Mesothelial cell of epicardium (in vitro differentiated cells): ENCODE measurements around the gene KCNN3. TPM values are rescaled to one million over a fixed set of nuclear protein-coding genes. Genes with fewer than 3 reads are reported as not detected.

Source experiments
- DNase-seq, 2 experiments: peaks; one replicate each; pipeline ENCODE4 v3.0.0; 2021; ENCODE audit warnings: low spot score in 2 of 2; ENCODE audit not compliant: unreplicated experiment in 2 of 2
- H3K27ac Mint-ChIP-seq: 2 replicates; pipeline ENCODE4 v1.8.0; 2021; ENCODE audit warnings: mixed read lengths
- H3K27me3 Mint-ChIP-seq: 2 replicates; pipeline ENCODE4 v1.8.0; 2021; ENCODE audit warnings: low read depth, mixed read lengths
- H3K36me3 Mint-ChIP-seq: 2 replicates; pipeline ENCODE4 v1.8.0; 2021; ENCODE audit warnings: mixed read lengths
- H3K4me1 Mint-ChIP-seq: 2 replicates; pipeline ENCODE4 v1.8.0; 2021; ENCODE audit warnings: mixed read lengths
- H3K4me3 Mint-ChIP-seq: 2 replicates; pipeline ENCODE4 v1.8.0; 2021; ENCODE audit warnings: mild to moderate bottlenecking, moderate library complexity, mixed read lengths
- H3K9me3 Mint-ChIP-seq: 2 replicates; pipeline ENCODE4 v1.8.0; 2021; ENCODE audit warnings: mixed read lengths
- total RNA-seq: library from RNA; stranded (reverse); gene quantifications from 3 replicates; pipeline ENCODE4 v1.2.1, GENCODE V29; 2021
- TF ChIP-seq, protein P1 (sequence below): fragments of 200-600 bp; sonication (generic); IDR thresholded peaks from one replicate; pipeline ENCODE4 v1.5.0; 2021; ENCODE audit warnings: antibody characterized with exemption; ENCODE audit not compliant: unreplicated experiment

KCNN3 gene
- total RNA-seq, 1 donor from 2014 or later = 1.2 TPM

DNA sequence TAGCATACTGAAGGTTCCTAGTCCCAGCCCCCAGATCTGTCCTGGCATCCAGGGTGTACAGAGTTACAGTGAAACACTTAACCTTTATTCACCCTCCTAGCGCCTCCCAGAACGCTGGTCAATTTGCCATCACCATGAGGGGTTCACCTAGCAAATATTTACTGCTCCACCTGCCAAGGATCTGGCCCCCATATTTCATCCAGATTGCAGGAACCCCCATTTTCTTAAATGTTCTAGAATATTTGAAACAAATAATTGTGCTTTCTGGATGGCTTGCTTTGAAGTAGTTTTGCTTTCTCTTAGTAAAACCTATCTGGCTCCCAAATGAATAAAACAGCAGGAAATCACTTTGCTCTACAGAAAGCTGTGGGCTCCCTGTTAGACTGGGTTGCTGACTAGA lies 37.7 kb downstream of the KCNN3 start:
- Mint-ChIP-seq H3K36me3 (no peaks in the 10 kb centered on the region), H3K4me1 (peaks cover 6% of the 10 kb centered on the region), H3K4me3 (no peak overlapping the region), H3K9me3 (no peaks in the 10 kb centered on the region), H3K27me3 (peaks cover 7% of the 10 kb centered on the region), H3K27ac (no peak overlapping the region)
- TF ChIP-seq, protein P1, sequence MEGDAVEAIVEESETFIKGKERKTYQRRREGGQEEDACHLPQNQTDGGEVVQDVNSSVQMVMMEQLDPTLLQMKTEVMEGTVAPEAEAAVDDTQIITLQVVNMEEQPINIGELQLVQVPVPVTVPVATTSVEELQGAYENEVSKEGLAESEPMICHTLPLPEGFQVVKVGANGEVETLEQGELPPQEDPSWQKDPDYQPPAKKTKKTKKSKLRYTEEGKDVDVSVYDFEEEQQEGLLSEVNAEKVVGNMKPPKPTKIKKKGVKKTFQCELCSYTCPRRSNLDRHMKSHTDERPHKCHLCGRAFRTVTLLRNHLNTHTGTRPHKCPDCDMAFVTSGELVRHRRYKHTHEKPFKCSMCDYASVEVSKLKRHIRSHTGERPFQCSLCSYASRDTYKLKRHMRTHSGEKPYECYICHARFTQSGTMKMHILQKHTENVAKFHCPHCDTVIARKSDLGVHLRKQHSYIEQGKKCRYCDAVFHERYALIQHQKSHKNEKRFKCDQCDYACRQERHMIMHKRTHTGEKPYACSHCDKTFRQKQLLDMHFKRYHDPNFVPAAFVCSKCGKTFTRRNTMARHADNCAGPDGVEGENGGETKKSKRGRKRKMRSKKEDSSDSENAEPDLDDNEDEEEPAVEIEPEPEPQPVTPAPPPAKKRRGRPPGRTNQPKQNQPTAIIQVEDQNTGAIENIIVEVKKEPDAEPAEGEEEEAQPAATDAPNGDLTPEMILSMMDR = no peak
- no peak for DNase-seq

DNA sequence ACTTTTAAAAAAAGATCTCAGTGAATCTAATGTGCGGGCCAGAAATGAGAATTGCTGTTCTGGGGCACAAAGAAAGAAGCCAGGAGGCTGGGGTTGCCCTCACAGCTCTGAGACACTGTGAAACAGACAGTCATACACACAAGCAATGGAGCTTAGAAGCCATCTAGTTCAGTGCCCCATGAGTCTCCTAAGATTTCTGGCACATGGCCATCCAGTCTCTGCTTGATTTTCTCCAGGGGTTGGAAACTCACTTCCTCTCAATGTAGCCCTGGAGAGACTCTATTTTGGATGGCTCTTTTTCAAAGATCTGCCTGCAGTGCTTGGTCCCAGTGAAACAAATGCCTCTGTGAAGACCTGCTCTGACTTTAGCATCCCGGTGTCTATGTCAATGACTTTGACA lies 38.6 kb downstream of the KCNN3 start:
- DNase-seq = no peak
- Mint-ChIP-seq H3K36me3 (no peaks in the 10 kb centered on the region), H3K4me1 (peaks cover 6% of the 10 kb centered on the region), H3K9me3 (no peaks in the 10 kb centered on the region), H3K4me3 (no peak overlapping the region), H3K27me3 (peaks cover 4% of the 10 kb centered on the region), H3K27ac (no peak overlapping the region)
- TF ChIP-seq, protein P1 = no peak

DNA sequence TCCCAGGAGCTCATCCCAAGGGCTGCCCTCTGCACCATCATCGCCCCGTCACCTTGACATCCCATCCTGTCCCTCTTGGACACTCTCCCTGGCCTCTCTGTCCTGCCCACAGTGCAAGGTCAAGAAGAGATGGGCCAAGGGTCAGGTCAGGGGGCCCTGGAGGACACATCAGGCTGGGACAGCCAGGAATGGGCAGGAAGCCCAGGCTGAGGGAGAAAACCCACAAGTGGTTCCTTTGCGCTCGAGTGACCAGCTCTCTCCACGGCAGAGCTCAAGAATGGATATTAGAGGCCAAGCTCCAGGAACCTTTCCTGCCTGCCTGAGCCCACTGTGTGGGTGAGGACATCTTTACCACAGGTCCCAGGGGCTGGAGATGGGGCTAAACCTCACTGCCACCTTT lies 41.0 kb downstream of the KCNN3 start:
- Mint-ChIP-seq H3K27ac (no peak overlapping the region), H3K27me3 (no peaks in the 10 kb centered on the region), H3K4me3 (no peak overlapping the region), H3K4me1 (peaks cover 6% of the 10 kb centered on the region), H3K36me3 (no peaks in the 10 kb centered on the region), H3K9me3 (no peaks in the 10 kb centered on the region)
- no peak for DNase-seq
- TF ChIP-seq, protein P1 = no peak

DNA sequence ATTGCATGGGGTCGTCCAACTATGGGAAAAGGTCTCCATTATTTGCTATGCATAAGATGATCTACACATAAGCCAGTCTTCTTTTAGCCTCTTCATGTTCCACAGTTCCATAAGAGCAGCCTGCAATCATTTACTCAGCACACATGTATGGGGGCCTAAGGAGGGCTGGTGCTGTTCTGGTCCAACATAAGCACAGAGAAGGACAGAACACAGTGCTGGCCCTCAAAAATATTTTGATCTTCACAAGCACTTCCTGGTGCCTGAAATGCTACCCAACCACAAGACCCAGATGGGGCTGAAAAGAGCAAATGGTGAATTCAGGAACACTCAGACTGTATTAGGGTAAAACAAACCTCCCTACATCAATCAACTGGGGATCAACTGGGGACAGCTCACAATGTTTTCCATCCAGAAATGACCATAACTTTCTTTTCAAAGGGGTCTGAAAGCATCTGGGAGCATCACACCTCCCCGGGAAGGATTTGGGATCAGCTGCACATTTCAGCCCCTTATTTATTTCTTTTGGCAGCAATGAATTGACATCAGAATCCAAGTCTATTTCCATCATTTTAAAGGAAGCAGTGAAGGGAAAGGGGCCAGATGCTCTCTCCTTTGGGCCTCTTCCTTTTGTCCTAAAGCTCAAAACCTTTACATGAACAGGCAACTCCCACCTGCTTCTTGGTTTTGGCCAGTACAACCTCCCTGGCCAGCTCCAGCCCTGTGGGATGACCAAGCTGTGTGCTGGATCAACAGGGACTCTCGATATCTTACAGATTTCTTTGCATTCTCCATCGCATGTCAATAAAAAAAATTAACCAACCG lies 45.7 kb downstream of the KCNN3 start:
- H3K27ac Mint-ChIP-seq = no peak overlapping the region
- H3K4me1 Mint-ChIP-seq = no peaks in the 10 kb centered on the region
- H3K36me3 Mint-ChIP-seq = no peaks in the 10 kb centered on the region
- no peak for DNase-seq
- H3K27me3 Mint-ChIP-seq = no peaks in the 10 kb centered on the region
- H3K4me3 Mint-ChIP-seq = no peak overlapping the region
- TF ChIP-seq, protein P1 = no peak
- no peaks in the 10 kb centered on the region for H3K9me3 Mint-ChIP-seq

DNA sequence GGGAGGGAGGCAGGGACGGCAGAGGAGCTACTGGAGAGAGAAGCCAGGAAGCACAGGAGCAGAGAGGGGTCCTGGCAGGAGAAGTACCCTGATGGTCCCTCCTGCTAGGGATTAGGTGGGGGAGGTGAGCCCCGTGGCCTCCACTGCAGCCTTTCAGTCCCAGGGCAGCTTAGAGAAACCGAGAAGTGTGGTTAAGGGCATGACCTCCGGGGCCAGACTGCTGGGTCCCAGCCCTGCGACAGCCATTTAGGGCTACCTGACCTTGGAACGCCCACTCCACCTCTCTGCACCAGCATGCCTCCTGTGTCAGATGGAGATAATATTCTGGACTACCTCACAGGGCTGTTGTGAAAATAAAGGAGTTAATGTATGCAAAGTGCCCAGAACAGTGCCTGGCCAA lies 47.4 kb downstream of the KCNN3 start:
- H3K4me1 Mint-ChIP-seq = no peaks in the 10 kb centered on the region
- peaks cover under 1% of the 10 kb centered on the region for H3K27me3 Mint-ChIP-seq
- H3K9me3 Mint-ChIP-seq = no peaks in the 10 kb centered on the region
- no peak overlapping the region for H3K27ac Mint-ChIP-seq
- no peaks in the 10 kb centered on the region for H3K36me3 Mint-ChIP-seq
- no peak for DNase-seq
- H3K4me3 Mint-ChIP-seq = no peak overlapping the region
- TF ChIP-seq, protein P1 = no peak
